ENCODE results near the gene CDH19.

- TF ChIP-seq CTCF (IDR thresholded peaks at IDR 0.05; ENCODE audit: low read depth, low read length, poor library complexity, severe bottlenecking) (no peak), EZH2phosphoT487 (IDR thresholded peaks at IDR 0.05; ENCODE audit: borderline replicate concordance, low read length) (no peak)
Measured at GRCh38 chr18:66513996-66514395, 89.9 kb downstream of the CDH19 start.
